HEK293 (cell line): ENCODE data around the gene FAM20B.

Experiments
- CTCF ChIA-PET: fragments of 350-600 bp; formaldehyde crosslinking; extraction: SDS; loops from one replicate; lab custom pipeline; 2021; ENCODE audit warnings: antibody characterized with exemption; lab: Yijun Ruan, JAX
- POLR2A ChIA-PET: fragments of 300-600 bp; formaldehyde crosslinking; extraction: SDS; loops from one replicate; lab custom pipeline; 2020; ENCODE audit warnings: antibody characterized with exemption, inconsistent platforms; lab: Yijun Ruan, JAX
- H3K27ac ChIP-seq: fragments of 200-500 bp; sonication (Bioruptor generic); 2 replicates; pipeline ENCODE4 v1.5.1; 2014; ENCODE audit warnings: low read depth, low read length, control low read depth, inconsistent platforms; ENCODE audit errors: extremely low read depth
- H3K36me3 ChIP-seq, 2 experiments: fragments of 200-500 bp in 1 of 2; sonication (Bioruptor generic) in 1 of 2; 1 replicate in 1 of 2; 2 replicates in 1 of 2; pipeline ENCODE4 v1.5.1; 2014 to 2017; ENCODE audit warnings: inconsistent platforms in 2 of 2, low read length in 2 of 2; ENCODE audit not compliant: control insufficient read depth in 2 of 2, insufficient read depth in 1 of 2
- H3K4me1 ChIP-seq: fragments of 200-500 bp; sonication (Bioruptor generic); 2 replicates; pipeline ENCODE4 v1.5.1; 2014; ENCODE audit warnings: mild to moderate bottlenecking, low read length, inconsistent platforms; ENCODE audit not compliant: control insufficient read depth, insufficient read depth
- H3K4me3 ChIP-seq: 2 replicates; pipeline ENCODE4 v1.5.1; 2011; ENCODE audit warnings: low read depth, mild to moderate bottlenecking, control low read depth, low read length, moderate library complexity
- H3K9me3 ChIP-seq: fragments of 200-500 bp; sonication (Bioruptor generic); 2 replicates; pipeline ENCODE4 v1.5.1; 2014; ENCODE audit warnings: low read depth, low read length, inconsistent platforms; ENCODE audit not compliant: control insufficient read depth, insufficient read depth
- GFI1B ChIP-seq: fragments of 450-650 bp; formaldehyde crosslinking; IDR thresholded peaks from 2 replicates; pipeline ENCODE4 v1.5.1; 2016; ENCODE audit warnings: missing biosample characterization, missing genetic modification characterization
- OVOL3 ChIP-seq: fragments of 450-650 bp; formaldehyde crosslinking; IDR thresholded peaks from 2 replicates; pipeline ENCODE4 v1.5.1; 2016; ENCODE audit warnings: missing biosample characterization, missing genetic modification characterization
- RBAK ChIP-seq: fragments of 450-650 bp; formaldehyde crosslinking; IDR thresholded peaks from 2 replicates; pipeline ENCODE4 v1.5.1; 2016; ENCODE audit warnings: missing biosample characterization, missing genetic modification characterization
- ZBTB17 ChIP-seq: fragments of 450-650 bp; formaldehyde crosslinking; IDR thresholded peaks from 2 replicates; pipeline ENCODE4 v1.5.1; 2016; ENCODE audit warnings: missing biosample characterization, missing genetic modification characterization
- ZBTB7A ChIP-seq: fragments of 450-650 bp; formaldehyde crosslinking; IDR thresholded peaks from 2 replicates; pipeline ENCODE4 v1.5.1; 2016; ENCODE audit warnings: low read depth, missing biosample characterization, missing genetic modification characterization
- ZNF114 ChIP-seq: fragments of 450-650 bp; formaldehyde crosslinking; IDR thresholded peaks from 2 replicates; pipeline ENCODE4 v1.5.0; 2017; ENCODE audit warnings: missing biosample characterization, missing genetic modification characterization
- ZNF133 ChIP-seq: fragments of 450-650 bp; formaldehyde crosslinking; IDR thresholded peaks from 2 replicates; pipeline ENCODE4 v1.5.1; 2016; ENCODE audit warnings: missing biosample characterization, missing genetic modification characterization
- ZNF157 ChIP-seq: fragments of 450-650 bp; formaldehyde crosslinking; IDR thresholded peaks from 2 replicates; pipeline ENCODE4 v1.5.1; 2016; ENCODE audit warnings: missing biosample characterization, missing genetic modification characterization
- ZNF548 ChIP-seq: fragments of 450-650 bp; formaldehyde crosslinking; IDR thresholded peaks from 2 replicates; pipeline ENCODE4 v1.5.1; 2016; ENCODE audit warnings: missing biosample characterization, missing genetic modification characterization
- ZNF600 ChIP-seq: fragments of 450-650 bp; formaldehyde crosslinking; IDR thresholded peaks from 2 replicates; pipeline ENCODE4 v1.5.1; 2016; ENCODE audit warnings: missing biosample characterization, missing genetic modification characterization
- ZNF658 ChIP-seq: fragments of 450-650 bp; formaldehyde crosslinking; IDR thresholded peaks from 2 replicates; pipeline ENCODE4; 2016; ENCODE audit warnings: missing biosample characterization, missing genetic modification characterization
- ZNF660 ChIP-seq: fragments of 450-650 bp; IDR thresholded peaks from 2 replicates; pipeline ENCODE4 v1.5.1; 2018; ENCODE audit warnings: missing biosample characterization, mild to moderate bottlenecking, missing genetic modification characterization
- TF ChIP-seq, protein P1 (sequence below): fragments of 450-650 bp; formaldehyde crosslinking; IDR thresholded peaks from 2 replicates; pipeline ENCODE4 v1.5.1; 2016; ENCODE audit warnings: missing biosample characterization, missing genetic modification characterization, borderline replicate concordance

The FAM20B gene

DNA sequence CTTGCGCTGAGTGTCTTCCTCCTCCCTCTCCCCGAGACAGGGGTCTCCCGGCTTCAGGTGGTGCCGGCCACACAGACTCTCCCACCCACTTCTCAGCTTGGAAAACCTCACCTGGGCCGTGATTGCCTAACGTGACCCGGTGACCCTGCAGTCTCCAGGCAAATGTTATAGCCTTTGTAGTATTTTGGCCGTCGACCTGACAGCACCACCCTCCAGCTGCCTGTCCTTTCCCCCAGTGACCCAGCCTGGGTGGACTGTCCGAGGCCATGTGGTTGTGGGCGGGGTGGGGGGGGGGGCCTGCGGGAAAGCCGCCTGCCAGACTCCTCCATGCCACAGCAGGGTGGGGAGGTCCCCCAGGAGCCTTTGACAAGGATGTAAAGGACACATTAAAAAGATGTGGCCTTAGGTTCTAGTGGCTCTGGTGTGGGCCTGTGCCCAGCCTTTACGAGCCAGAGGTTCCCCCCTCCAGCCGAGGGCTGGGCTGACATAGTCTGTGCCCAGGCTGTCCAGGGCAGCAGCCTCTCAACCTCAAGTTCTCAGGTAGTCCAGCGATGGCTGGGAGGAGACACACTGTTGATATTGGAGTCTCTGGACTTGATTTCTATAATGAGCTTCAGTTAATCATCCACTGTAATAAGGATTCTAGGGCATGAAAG lies 64.3 kb downstream of the FAM20B start:
- TF ChIP-seq ZNF133 (tag by site-specific recombination): no peak
- TF ChIP-seq OVOL3 (tag by site-specific recombination): no peak
- TF ChIP-seq ZBTB17 (tag by site-specific recombination): no peak
- TF ChIP-seq ZNF548: no peak
- TF ChIP-seq ZNF157 (tag by site-specific recombination): no peak
- TF ChIP-seq GFI1B (tag by site-specific recombination): no peak
- no peak for TF ChIP-seq ZNF660 (tag by site-specific recombination)
- TF ChIP-seq, protein P1, sequence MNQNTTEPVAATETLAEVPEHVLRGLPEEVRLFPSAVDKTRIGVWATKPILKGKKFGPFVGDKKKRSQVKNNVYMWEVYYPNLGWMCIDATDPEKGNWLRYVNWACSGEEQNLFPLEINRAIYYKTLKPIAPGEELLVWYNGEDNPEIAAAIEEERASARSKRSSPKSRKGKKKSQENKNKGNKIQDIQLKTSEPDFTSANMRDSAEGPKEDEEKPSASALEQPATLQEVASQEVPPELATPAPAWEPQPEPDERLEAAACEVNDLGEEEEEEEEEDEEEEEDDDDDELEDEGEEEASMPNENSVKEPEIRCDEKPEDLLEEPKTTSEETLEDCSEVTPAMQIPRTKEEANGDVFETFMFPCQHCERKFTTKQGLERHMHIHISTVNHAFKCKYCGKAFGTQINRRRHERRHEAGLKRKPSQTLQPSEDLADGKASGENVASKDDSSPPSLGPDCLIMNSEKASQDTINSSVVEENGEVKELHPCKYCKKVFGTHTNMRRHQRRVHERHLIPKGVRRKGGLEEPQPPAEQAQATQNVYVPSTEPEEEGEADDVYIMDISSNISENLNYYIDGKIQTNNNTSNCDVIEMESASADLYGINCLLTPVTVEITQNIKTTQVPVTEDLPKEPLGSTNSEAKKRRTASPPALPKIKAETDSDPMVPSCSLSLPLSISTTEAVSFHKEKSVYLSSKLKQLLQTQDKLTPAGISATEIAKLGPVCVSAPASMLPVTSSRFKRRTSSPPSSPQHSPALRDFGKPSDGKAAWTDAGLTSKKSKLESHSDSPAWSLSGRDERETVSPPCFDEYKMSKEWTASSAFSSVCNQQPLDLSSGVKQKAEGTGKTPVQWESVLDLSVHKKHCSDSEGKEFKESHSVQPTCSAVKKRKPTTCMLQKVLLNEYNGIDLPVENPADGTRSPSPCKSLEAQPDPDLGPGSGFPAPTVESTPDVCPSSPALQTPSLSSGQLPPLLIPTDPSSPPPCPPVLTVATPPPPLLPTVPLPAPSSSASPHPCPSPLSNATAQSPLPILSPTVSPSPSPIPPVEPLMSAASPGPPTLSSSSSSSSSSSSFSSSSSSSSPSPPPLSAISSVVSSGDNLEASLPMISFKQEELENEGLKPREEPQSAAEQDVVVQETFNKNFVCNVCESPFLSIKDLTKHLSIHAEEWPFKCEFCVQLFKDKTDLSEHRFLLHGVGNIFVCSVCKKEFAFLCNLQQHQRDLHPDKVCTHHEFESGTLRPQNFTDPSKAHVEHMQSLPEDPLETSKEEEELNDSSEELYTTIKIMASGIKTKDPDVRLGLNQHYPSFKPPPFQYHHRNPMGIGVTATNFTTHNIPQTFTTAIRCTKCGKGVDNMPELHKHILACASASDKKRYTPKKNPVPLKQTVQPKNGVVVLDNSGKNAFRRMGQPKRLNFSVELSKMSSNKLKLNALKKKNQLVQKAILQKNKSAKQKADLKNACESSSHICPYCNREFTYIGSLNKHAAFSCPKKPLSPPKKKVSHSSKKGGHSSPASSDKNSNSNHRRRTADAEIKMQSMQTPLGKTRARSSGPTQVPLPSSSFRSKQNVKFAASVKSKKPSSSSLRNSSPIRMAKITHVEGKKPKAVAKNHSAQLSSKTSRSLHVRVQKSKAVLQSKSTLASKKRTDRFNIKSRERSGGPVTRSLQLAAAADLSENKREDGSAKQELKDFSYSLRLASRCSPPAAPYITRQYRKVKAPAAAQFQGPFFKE: no peak
- no peak for TF ChIP-seq ZBTB7A
- H3K4me3 ChIP-seq: no peak overlapping the region
- CTCF ChIA-PET: interaction anchor here (0.7 kb wide), 1 partner anchor 11 kb away, joined by 3 read pairs; no protein-coding TSS in a partner anchor
- H3K36me3 ChIP-seq: peaks cover 7 to 84% of the 10 kb centered on the region in 2 experiments
- H3K9me3 ChIP-seq: no peaks in the 10 kb centered on the region
- POLR2A ChIA-PET: interaction anchor here (4.0 kb wide), 1 partner anchor 7 kb away, joined by 15 read pairs; the partner anchor contains the start of gene TOR3A
- no peaks in the 10 kb centered on the region for H3K4me1 ChIP-seq
- no peak overlapping the region for H3K27ac ChIP-seq

DNA sequence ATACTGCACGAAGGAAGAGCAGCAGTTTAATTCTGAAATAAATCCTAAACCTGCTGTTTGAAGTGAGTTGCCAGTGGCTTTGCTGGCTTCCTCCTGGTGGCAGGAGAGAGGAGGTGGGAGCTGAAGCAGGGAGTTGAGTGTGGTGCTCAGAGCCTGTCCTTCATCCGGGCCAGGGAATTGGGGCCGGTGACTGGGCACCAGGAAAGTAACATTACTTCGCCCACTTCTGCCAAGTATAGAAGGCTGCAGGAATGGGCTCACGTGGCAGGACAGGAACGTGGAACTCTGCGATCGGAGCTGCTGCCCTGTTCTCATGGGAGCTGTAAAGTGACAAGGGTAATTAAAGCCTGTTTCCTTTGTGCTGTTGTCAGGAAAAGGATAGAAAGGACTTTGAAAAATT lies 64.8 kb downstream of the FAM20B start:
- TF ChIP-seq ZNF114 (tag by site-specific recombination) (no peak), ZNF600 (tag by site-specific recombination) (0 out of 2 replicates have a peak, but pooled peaks have one; percentile 17)
- no peak overlapping the region for H3K27ac ChIP-seq
- H3K36me3 ChIP-seq: peaks cover 7 to 87% of the 10 kb centered on the region in 2 experiments

DNA sequence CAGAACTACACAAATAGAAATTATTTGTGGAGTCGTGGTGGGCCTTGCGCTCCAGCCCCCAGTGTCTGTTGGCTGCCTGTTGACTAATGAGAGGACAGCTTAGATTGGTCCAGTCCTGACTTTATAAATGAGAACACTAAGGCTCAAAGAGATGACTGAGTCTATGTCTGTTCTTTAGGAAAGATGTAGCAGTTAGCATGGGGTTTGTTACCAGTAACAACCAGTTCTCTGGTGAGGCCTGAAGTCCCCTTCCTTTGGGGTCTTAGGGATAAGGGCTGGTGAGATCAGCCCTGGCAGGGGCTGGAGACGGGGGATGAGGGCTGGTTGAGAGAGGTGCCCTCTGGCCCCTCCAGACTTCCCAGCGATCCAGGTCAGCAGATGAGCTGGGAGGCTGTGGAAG lies 65.2 kb downstream of the FAM20B start:
- Histone ChIP-seq H3K36me3 (peaks cover 7 to 87% of the 10 kb centered on the region in 2 experiments), H3K4me1 (no peaks in the 10 kb centered on the region), H3K4me3 (no peak overlapping the region)
- ChIA-PET POLR2A (interaction anchor here (0.6 to 4.0 kb wide), 3 partner anchors 8 to 202 kb away, joined by 3 to 15 read pairs (median 6); partner anchors contain the start of genes SOAT1 and TOR3A), CTCF (interaction anchor here (1.1 kb wide), 1 partner anchor 17 kb away, joined by 3 read pairs; no protein-coding TSS in a partner anchor)
- TF ChIP-seq RBAK (tag by site-specific recombination): peak; percentile 75; the same call in 1 of the 2 replicates
- TF ChIP-seq ZNF658: no peak
- TF ChIP-seq, all 188 proteins: peak for 1
- no peaks in the 10 kb centered on the region for H3K9me3 ChIP-seq
- H3K27ac ChIP-seq: no peak overlapping the region

More for the DNA sequence above, 64.8 kb downstream of the FAM20B start:
- CTCF ChIA-PET: interaction anchor here (0.7 to 1.1 kb wide), 2 partner anchors 12 to 18 kb away, joined by 3 read pairs; no protein-coding TSS in a partner anchor
- POLR2A ChIA-PET: interaction anchor here (4.0 kb wide), 1 partner anchor 8 kb away, joined by 15 read pairs; the partner anchor contains the start of gene TOR3A
- H3K9me3 ChIP-seq: no peaks in the 10 kb centered on the region
- no peaks in the 10 kb centered on the region for H3K4me1 ChIP-seq
- no peak overlapping the region for H3K4me3 ChIP-seq
